A549 (cell line): ENCODE data around the gene FZD7. TPM values are rescaled to one million over a fixed set of nuclear protein-coding genes. Genes with fewer than 3 reads are reported as not detected.

ENCODE experiments used
- ATAC-seq, 2 experiments: fragments of 200-7000 bp in 1 of 2; fragments of >200 bp in 1 of 2; cut with Nextera tagmentation in 1 of 2; cut with Tn5 transposase in 1 of 2; 3 replicates each; pipeline versions ENCODE4 v1.8.0 to v1.9.1; 2018 to 2020; ENCODE audit warnings: mild to moderate bottlenecking in 1 of 2, moderate library complexity in 1 of 2
- CTCF ChIA-PET: fragments of 300-600 bp; sonication (Branson Sonifier 250); formaldehyde crosslinking; extraction: SDS; loops from one replicate; lab custom pipeline; 2021; ENCODE audit warnings: antibody characterized with exemption, inconsistent platforms; lab: Yijun Ruan, JAX
- POLR2A ChIA-PET: fragments of 350-600 bp; formaldehyde crosslinking; extraction: SDS; loops from one replicate; lab custom pipeline; 2021; ENCODE audit warnings: antibody characterized with exemption, inconsistent platforms; lab: Yijun Ruan, JAX
- DNase-seq, 2 experiments: peaks; one replicate each; pipeline versions ENCODE4 v3.0.0 to v3.0.0-alpha.2; 2011 to 2016; ENCODE audit warnings: low read depth in 1 of 2, low spot score in 1 of 2
- FAIRE-seq: peaks from 2 replicates; lab custom pipeline; 2011; peaks lifted over from hg19 to GRCh38; lab: Jason Lieb, UNC
- H3K27ac ChIP-seq, 2 experiments: fragments of >200 bp; sonication (Bioruptor Twin); formaldehyde crosslinking; 3 replicates each; pipeline ENCODE4 v1.5.1; 2016 to 2017
- H3K4me1 ChIP-seq: fragments of >200 bp; sonication (Bioruptor Twin); formaldehyde crosslinking; 3 replicates; pipeline ENCODE4 v1.6.1; 2016
- H3K4me2 ChIP-seq: fragments of >200 bp; sonication (Bioruptor Twin); formaldehyde crosslinking; 3 replicates; pipeline ENCODE4 v1.6.1; 2016
- H3K4me3 ChIP-seq: fragments of >200 bp; sonication (Bioruptor Twin); formaldehyde crosslinking; 3 replicates; pipeline ENCODE4 v1.5.1; 2016
- H3K9me3 ChIP-seq: fragments of >200 bp; sonication (Bioruptor Twin); formaldehyde crosslinking; 3 replicates; pipeline ENCODE4 v1.6.1; 2016
- CHD4 ChIP-seq: fragments of 200-600 bp; sonication (generic); IDR thresholded peaks from 2 replicates; pipeline ENCODE4 v1.6.1; 2016; ENCODE audit warnings: antibody characterized with exemption, mild to moderate bottlenecking, borderline replicate concordance
- EHMT2 ChIP-seq: fragments of 200-600 bp; sonication (generic); IDR thresholded peaks from 2 replicates; pipeline ENCODE4 v1.6.1; 2016; ENCODE audit warnings: antibody characterized with exemption, low read depth, mild to moderate bottlenecking, moderate library complexity
- GATA3 ChIP-seq: IDR thresholded peaks from 2 replicates; pipeline ENCODE4 v1.6.1; 2012; ENCODE audit warnings: borderline replicate concordance
- HOXB13 ChIP-seq: fragments of 250-450 bp; sonication (Bioruptor Pico); IDR thresholded peaks from 2 replicates; pipeline ENCODE4 v1.5.0; 2020; ENCODE audit warnings: low read depth, mild to moderate bottlenecking, moderate library complexity
- MAZ ChIP-seq: fragments of 150-350 bp; IDR thresholded peaks from 2 replicates; pipeline ENCODE4 v1.6.1; 2014; ENCODE audit warnings: antibody characterized with exemption, low read depth, low read length, borderline replicate concordance
- MYC ChIP-seq: IDR thresholded peaks from 2 replicates; pipeline ENCODE4 v1.6.1; 2012; ENCODE audit warnings: mild to moderate bottlenecking, inconsistent platforms, low read length, improper control_type of control experiment, borderline replicate concordance
- RARB ChIP-seq: fragments of 250-450 bp; sonication (Bioruptor Pico); IDR thresholded peaks from 2 replicates; pipeline ENCODE4 v1.8.0; 2021; ENCODE audit warnings: mild to moderate bottlenecking, moderate library complexity
- SMC3 ChIP-seq: fragments of >200 bp; sonication (Bioruptor Twin); formaldehyde crosslinking; IDR thresholded peaks from 3 replicates; pipeline ENCODE4 v1.6.1; 2018; ENCODE audit warnings: inconsistent platforms
- TP53 ChIP-seq: fragments of 250-450 bp; sonication (Bioruptor Pico); IDR thresholded peaks from 2 replicates; pipeline ENCODE4 v1.5.0; 2021; ENCODE audit warnings: mild to moderate bottlenecking, moderate library complexity
- ZNF302 ChIP-seq: fragments of 250-450 bp; sonication (Bioruptor Pico); IDR thresholded peaks from 2 replicates; pipeline ENCODE4 v1.9.0; 2021; ENCODE audit warnings: inconsistent platforms, mild to moderate bottlenecking, moderate library complexity
- WGBS: methylation state at CpG from one replicate; pipeline ENCODE4 v1.1.6; 2017; ENCODE audit errors: missing lambda C conversion rate; 5-methylcytosine and 5-hydroxymethylcytosine counted together
- polyA plus RNA-seq, 4 experiments: library from polyadenylated mRNA; depleted of rRNA in 3 of 4; stranded (reverse); fragments of >200 nt; fragmentation: RNase III in 1 of 4; extraction: RNeasy Plus Mini Kit Qiagen cat#74134 plus additional on column Dnase treatment in 1 of 4; gene quantifications; 2 replicates in 3 of 4; 3 replicates in 1 of 4; pipeline ENCODE4 v1.2.3, GENCODE V29; 2011 to 2017
- TF ChIP-seq, protein P1 (sequence below): fragments of 250-450 bp; sonication (Bioruptor Pico); IDR thresholded peaks from 2 replicates; pipeline ENCODE4 v1.5.0; 2020; ENCODE audit warnings: low read depth, mild to moderate bottlenecking, moderate library complexity
- TF ChIP-seq, protein P2 (sequence below): IDR thresholded peaks from 2 replicates; pipeline ENCODE4 v1.6.1; 2012; ENCODE audit warnings: low read depth, borderline replicate concordance
- TF ChIP-seq, protein P3 (sequence below): fragments of >200 bp; sonication (Bioruptor Twin); formaldehyde crosslinking; IDR thresholded peaks from 3 replicates; pipeline ENCODE4 v1.6.1; 2016
- TF ChIP-seq, protein P4 (sequence below): fragments of >200 bp; sonication (Bioruptor Twin); formaldehyde crosslinking; IDR thresholded peaks from 2 replicates; pipeline ENCODE4 v1.6.1; 2016

FZD7 gene
- polyA plus RNA-seq, 2 of the 4 experiments (the other 2 are of a cell fraction) = 5.3 to 6.7 TPM

DNA sequence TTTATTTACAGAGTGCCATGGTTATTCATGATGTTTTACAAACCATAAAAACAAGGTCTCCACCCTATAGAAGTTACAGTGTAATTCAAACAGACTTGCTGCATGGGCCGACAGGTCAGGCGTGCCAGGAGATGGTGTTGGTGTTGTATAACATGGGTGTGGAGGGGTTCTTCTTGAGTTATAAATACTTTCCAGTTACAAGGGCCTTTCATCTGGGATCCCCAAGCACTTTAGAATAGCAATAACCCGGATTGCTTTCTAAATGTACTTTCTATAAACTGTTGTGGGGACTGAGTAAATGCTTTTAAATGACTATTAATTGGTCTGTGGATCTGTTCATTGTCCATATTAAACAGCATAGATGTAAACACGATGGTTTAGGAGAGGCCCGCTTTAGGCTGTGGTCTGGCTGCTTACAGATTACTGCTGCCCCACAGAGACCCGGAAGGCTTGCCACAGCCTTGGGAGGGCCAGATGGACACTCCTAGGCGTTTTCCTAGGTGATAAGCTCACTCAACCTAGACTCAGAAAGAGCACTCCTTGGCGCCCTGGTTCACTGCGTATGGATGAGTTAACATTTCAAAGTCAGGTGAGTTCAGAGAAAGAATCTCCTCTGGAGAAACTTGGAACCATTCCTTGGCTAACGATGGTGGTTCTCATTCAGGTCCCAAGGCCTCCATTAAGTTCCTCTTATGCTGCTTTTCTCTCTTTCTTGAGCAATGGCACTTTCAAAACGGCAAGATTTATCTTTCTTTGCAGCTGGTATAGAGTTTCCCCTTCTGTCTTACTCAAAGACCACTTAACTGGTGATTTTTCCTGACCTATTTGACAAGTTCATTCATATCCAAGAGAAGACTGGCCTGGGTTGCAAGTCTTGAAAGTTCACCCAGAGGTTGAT is 35.8 kb downstream of the FZD7 start:
- FAIRE-seq (no peak), ATAC-seq (no peak), DNase-seq (no peak)
- Histone ChIP-seq H3K4me3 (no peak overlapping the region), H3K4me1 (no peaks in the 10 kb centered on the region), H3K4me2 (no peak overlapping the region), H3K9me3 (no peaks in the 10 kb centered on the region), H3K27ac (no peak overlapping the region)
- TF ChIP-seq ZNF302 (no peak), RARB (CRISPR knock-in tag) (no peak), CHD4 (no peak)
- TF ChIP-seq, protein P1, sequence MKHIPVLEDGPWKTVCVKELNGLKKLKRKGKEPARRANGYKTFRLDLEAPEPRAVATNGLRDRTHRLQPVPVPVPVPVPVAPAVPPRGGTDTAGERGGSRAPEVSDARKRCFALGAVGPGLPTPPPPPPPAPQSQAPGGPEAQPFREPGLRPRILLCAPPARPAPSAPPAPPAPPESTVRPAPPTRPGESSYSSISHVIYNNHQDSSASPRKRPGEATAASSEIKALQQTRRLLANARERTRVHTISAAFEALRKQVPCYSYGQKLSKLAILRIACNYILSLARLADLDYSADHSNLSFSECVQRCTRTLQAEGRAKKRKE (CRISPR knock-in tag) = no peak
- WGBS = 62% methylated on average over 11 of the region's 11 CpGs
- POLR2A ChIA-PET = no interaction called here
- CTCF ChIA-PET = no interaction called here

DNA sequence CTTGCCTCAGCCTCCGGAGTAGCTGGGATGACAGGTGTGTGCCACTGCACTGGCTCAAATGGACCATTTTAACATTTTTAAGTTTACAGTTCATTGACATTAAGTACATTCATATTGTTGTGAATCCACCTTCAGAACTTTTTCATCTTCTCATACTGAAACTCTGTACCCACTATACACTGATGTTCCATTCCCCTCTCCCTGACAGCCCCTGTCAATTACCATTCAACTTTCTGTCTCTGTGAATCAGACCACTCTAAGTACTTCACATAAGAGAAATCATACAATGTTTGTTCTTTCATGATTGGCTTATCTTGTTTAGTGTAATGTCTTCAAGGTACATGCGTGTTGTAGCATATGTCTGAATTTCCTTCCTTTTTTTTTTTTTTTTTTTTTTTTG is 37.5 kb downstream of the FZD7 start:
- CTCF ChIA-PET = no interaction called here
- FAIRE-seq (no peak), DNase-seq (no peak), ATAC-seq (no peak)
- H3K9me3 ChIP-seq = no peaks in the 10 kb centered on the region
- H3K27ac ChIP-seq = no peak overlapping the region
- H3K4me1 ChIP-seq = no peaks in the 10 kb centered on the region
- 95% methylated on average over 2 of the region's 2 CpGs for whole genome bisulfite sequencing
- POLR2A ChIA-PET = no interaction called here
- TF ChIP-seq, protein P2, sequence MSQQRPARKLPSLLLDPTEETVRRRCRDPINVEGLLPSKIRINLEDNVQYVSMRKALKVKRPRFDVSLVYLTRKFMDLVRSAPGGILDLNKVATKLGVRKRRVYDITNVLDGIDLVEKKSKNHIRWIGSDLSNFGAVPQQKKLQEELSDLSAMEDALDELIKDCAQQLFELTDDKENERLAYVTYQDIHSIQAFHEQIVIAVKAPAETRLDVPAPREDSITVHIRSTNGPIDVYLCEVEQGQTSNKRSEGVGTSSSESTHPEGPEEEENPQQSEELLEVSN = no peak
- no peak overlapping the region for H3K4me3 ChIP-seq
- no peak overlapping the region for H3K4me2 ChIP-seq

DNA sequence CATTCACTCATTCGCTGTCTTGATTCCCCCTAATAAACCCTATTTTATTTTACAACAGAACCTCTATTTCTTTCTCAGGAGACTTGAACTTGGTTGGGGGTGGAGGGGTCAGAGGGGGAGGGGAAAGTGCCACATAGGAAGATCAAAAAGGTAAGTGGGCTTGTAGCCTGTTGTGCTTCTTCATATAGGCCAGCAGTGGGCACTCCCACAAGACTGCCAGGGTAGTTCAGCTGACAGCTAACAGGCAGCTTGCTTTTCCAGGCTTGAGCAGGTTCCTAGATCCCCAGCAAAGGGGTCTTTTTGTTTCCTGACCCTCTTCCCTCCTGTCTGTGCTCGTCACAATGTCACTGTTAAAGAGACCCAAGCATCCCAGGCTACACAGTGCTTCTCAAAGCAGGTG is 38.6 kb downstream of the FZD7 start:
- FAIRE-seq (no peak), ATAC-seq (peak; percentile 47 to 71; a peak in 4 of 6 replicates), DNase-seq (peak in 1 of 2 experiments; percentile 28)
- Histone ChIP-seq H3K4me3 (no peak overlapping the region), H3K27ac (no peak overlapping the region), H3K9me3 (no peaks in the 10 kb centered on the region), H3K4me1 (no peaks in the 10 kb centered on the region), H3K4me2 (no peak overlapping the region)
- WGBS = 47% methylated on average over 2 of the region's 2 CpGs
- ChIA-PET CTCF (interaction anchor here (1.2 kb wide), 1 partner anchor 8 kb away, joined by 3 read pairs; no protein-coding TSS in a partner anchor), POLR2A (no interaction called here)
- TF ChIP-seq EHMT2 = no peak
- peak; percentile 22; the same call in 1 of the 3 replicates for TF ChIP-seq SMC3

DNA sequence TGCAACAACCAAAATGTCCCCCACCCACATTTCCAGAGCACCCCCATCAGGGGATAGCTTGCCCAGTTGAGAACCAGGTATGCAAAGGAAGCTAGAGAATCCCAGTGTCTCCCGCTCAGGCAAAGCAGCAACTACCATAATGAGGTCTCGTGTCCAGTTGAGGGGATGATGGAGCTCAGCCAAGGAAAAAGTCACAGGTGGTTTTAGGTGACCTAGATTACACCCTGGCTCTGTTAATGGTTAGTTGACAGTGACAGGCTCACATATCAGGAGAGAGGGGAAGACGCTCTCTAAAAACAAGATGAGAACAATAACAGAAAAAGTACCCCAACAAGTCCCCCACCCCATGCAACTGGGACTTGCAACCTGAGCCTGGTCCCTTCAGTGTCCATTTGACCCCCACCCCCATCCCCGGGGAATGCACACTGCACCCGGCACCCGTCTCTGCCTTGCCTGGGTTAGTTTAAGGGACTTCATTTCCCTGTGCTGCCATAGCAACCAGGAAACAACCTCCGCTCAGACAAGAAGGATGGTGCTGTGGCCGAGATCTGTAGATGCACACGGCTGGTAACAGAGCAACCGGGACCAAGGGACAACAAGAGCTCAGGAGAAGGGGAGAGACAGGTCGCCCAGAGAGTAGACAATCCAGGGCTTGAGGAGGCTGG is 39.2 kb downstream of the FZD7 start, which contains the start of gene KIAA2012:
KIAA2012 (plus strand) TSS at position 519 of the 665 bp plus-strand sequence. CDS start 373 bp downstream, outside the sequence.
- no peak within 1 kb of the TSS for H3K4me2 ChIP-seq

More for the DNA sequence above, 39.2 kb downstream of the FZD7 start, which contains the start of gene KIAA2012:
- Histone ChIP-seq H3K9me3 (no peaks in the 10 kb centered on the region), H3K4me1 (no peaks in the 10 kb centered on the region), H3K27ac (no peak within 1 kb of the TSS), H3K4me3 (no peak within 1 kb of the TSS)
- POLR2A ChIA-PET = no interaction called here
- FAIRE-seq (no peak), DNase-seq (no peak), ATAC-seq (no peak; a peak in 1 of 6 replicates)
- CTCF ChIA-PET = interaction anchor here (0.6 to 1.4 kb wide), 4 partner anchors 9 to 308 kb away, joined by 3 read pairs; no protein-coding TSS in a partner anchor
- WGBS = 63% methylated on average over 11 of the region's 11 CpGs
- TF ChIP-seq MAZ = no peak
- TF ChIP-seq HOXB13 (CRISPR knock-in tag) = no peak
- TF ChIP-seq, protein P3, sequence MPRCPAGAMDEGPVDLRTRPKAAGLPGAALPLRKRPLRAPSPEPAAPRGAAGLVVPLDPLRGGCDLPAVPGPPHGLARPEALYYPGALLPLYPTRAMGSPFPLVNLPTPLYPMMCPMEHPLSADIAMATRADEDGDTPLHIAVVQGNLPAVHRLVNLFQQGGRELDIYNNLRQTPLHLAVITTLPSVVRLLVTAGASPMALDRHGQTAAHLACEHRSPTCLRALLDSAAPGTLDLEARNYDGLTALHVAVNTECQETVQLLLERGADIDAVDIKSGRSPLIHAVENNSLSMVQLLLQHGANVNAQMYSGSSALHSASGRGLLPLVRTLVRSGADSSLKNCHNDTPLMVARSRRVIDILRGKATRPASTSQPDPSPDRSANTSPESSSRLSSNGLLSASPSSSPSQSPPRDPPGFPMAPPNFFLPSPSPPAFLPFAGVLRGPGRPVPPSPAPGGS = no peak
- no peak for TF ChIP-seq TP53
- TF ChIP-seq MYC = no peak
- no peak for TF ChIP-seq RARB (CRISPR knock-in tag)
- no peak for TF ChIP-seq GATA3
- TF ChIP-seq, protein P4, sequence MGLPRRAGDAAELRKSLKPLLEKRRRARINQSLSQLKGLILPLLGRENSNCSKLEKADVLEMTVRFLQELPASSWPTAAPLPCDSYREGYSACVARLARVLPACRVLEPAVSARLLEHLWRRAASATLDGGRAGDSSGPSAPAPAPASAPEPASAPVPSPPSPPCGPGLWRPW = no peak
